Parathyroid adenoma (tissue), 2 donors: ENCODE data around the gene GRM7.

Source experiments
- H2AFZ ChIP-seq: fragments of 300-600 bp; sonication (generic); one replicate; pipeline ENCODE4 v1.7.0; 2017; ENCODE audit warnings: antibody characterized with exemption, mild to moderate bottlenecking
- H3K27ac ChIP-seq: fragments of 300-600 bp; sonication (generic); one replicate; pipeline ENCODE4 v1.7.0; 2017
- H3K27me3 ChIP-seq: fragments of 300-600 bp; sonication (generic); one replicate; pipeline ENCODE4 v1.7.0; 2017; ENCODE audit warnings: low read length; ENCODE audit not compliant: control insufficient read depth, insufficient read depth
- H3K36me3 ChIP-seq: fragments of 300-600 bp; sonication (generic); one replicate; pipeline ENCODE4 v1.7.0; 2017; ENCODE audit warnings: low read length; ENCODE audit not compliant: control insufficient read depth, insufficient read depth
- H3K4me1 ChIP-seq: fragments of 300-600 bp; sonication (generic); one replicate; pipeline ENCODE4 v1.7.0; 2017; ENCODE audit warnings: control low read depth
- H3K4me2 ChIP-seq: fragments of 300-600 bp; sonication (generic); one replicate; pipeline ENCODE4 v1.7.0; 2017; ENCODE audit warnings: low read length
- H3K4me3 ChIP-seq: fragments of 300-600 bp; sonication (generic); one replicate; pipeline ENCODE4 v1.7.0; 2017; ENCODE audit warnings: low read depth, low read length
- H3K79me2 ChIP-seq: fragments of 300-600 bp; sonication (generic); one replicate; pipeline ENCODE4 v1.7.0; 2017; ENCODE audit warnings: control low read depth
- H3K9ac ChIP-seq: fragments of 300-600 bp; sonication (generic); one replicate; pipeline ENCODE4 v1.7.0; 2017; ENCODE audit warnings: mild to moderate bottlenecking
- H3K9me3 ChIP-seq: fragments of 300-600 bp; sonication (generic); one replicate; pipeline ENCODE4 v1.7.0; 2017; ENCODE audit warnings: low read length; ENCODE audit not compliant: control insufficient read depth
- CTCF ChIP-seq: fragments of 300-600 bp; sonication (generic); IDR thresholded peaks from one replicate; pipeline ENCODE4 v1.7.0; 2017; ENCODE audit warnings: antibody characterized with exemption, mild to moderate bottlenecking
- donor health status: primary hyperparathyroidism.

GRM7 gene

GRCh38 chr3:7615043-7615442, 754.1 kb downstream of the GRM7 start:
- Histone ChIP-seq H3K9me3 (no peaks in the 10 kb centered on the region), H3K36me3 (no peaks in the 10 kb centered on the region), H3K9ac (no peak overlapping the region), H3K4me1 (no peaks in the 10 kb centered on the region), H3K4me2 (no peak overlapping the region), H3K79me2 (no peaks in the 10 kb centered on the region), H2AFZ (no peak overlapping the region), H3K27ac (no peak overlapping the region), H3K27me3 (no peaks in the 10 kb centered on the region), H3K4me3 (no peak overlapping the region)
- no peak for TF ChIP-seq CTCF

- Histone ChIP-seq H2AFZ (no peak overlapping the region), H3K79me2 (no peaks in the 10 kb centered on the region)
Observed at GRCh38 chr3:7618606-7619005, 757.7 kb downstream of the GRM7 start.

GRCh38 chr3:7620401-7620800, 759.5 kb downstream of the GRM7 start:
- Histone ChIP-seq H3K27ac (no peak overlapping the region), H3K4me2 (no peak overlapping the region), H3K4me1 (no peaks in the 10 kb centered on the region), H3K79me2 (no peaks in the 10 kb centered on the region), H3K27me3 (no peaks in the 10 kb centered on the region), H3K4me3 (no peak overlapping the region), H2AFZ (no peak overlapping the region), H3K36me3 (no peaks in the 10 kb centered on the region), H3K9ac (no peak overlapping the region), H3K9me3 (no peaks in the 10 kb centered on the region)
- TF ChIP-seq CTCF: no peak

More at GRCh38 chr3:7618606-7619005, 757.7 kb downstream of the GRM7 start:
- no peak overlapping the region for H3K4me2 ChIP-seq
- no peak overlapping the region for H3K4me3 ChIP-seq
- H3K27me3 ChIP-seq: no peaks in the 10 kb centered on the region
- no peaks in the 10 kb centered on the region for H3K9me3 ChIP-seq
- no peaks in the 10 kb centered on the region for H3K4me1 ChIP-seq
- no peak for TF ChIP-seq CTCF
- H3K9ac ChIP-seq: no peak overlapping the region
- no peaks in the 10 kb centered on the region for H3K36me3 ChIP-seq
- no peak overlapping the region for H3K27ac ChIP-seq

GRCh38 chr3:7621046-7621630, 760.2 kb downstream of the GRM7 start:
- Histone ChIP-seq H3K36me3 (no peaks in the 10 kb centered on the region), H3K27me3 (no peaks in the 10 kb centered on the region)

More at GRCh38 chr3:7621046-7621630, 760.2 kb downstream of the GRM7 start:
- Histone ChIP-seq H3K4me1 (no peaks in the 10 kb centered on the region), H3K27ac (no peak overlapping the region), H2AFZ (no peak overlapping the region), H3K9me3 (no peaks in the 10 kb centered on the region), H3K4me3 (no peak overlapping the region), H3K4me2 (no peak overlapping the region), H3K79me2 (no peaks in the 10 kb centered on the region), H3K9ac (no peak overlapping the region)
- no peak for TF ChIP-seq CTCF
